Skeletal muscle satellite cell (primary cell): ENCODE results near the gene MBD4.

Experiments used
- H3K27me3 ChIP-seq: 2 replicates; pipeline ENCODE4 v1.7.0; 2013; ENCODE audit warnings: low read length; ENCODE audit not compliant: control insufficient read depth, insufficient read depth
- H3K36me3 ChIP-seq: 2 replicates; pipeline ENCODE4 v1.7.0; 2013; ENCODE audit warnings: mild to moderate bottlenecking, control low read depth, low read length; ENCODE audit not compliant: insufficient read depth
- H3K4me1 ChIP-seq: 2 replicates; pipeline ENCODE4 v1.7.0; 2013; ENCODE audit warnings: low read length; ENCODE audit not compliant: control insufficient read depth, insufficient read depth
- H3K4me2 ChIP-seq: 2 replicates; pipeline ENCODE4 v1.7.0; 2013; ENCODE audit warnings: mild to moderate bottlenecking, low read length
- H3K4me3 ChIP-seq: 2 replicates; pipeline ENCODE4 v1.7.0; 2013; ENCODE audit warnings: low read length
- H3K9ac ChIP-seq: 2 replicates; pipeline ENCODE4 v1.7.0; 2013; ENCODE audit warnings: mild to moderate bottlenecking, low read depth, low read length, moderate library complexity
- H3K9me3 ChIP-seq: replicated peaks from 2 replicates; pipeline ENCODE4 v1.7.0; 2013; ENCODE audit warnings: mild to moderate bottlenecking, control low read depth, low read length

Gene MBD4

GRCh38 chr3:129462361-129462968, 22.7 kb upstream of the MBD4 start:
- Histone ChIP-seq H3K9me3 (no peaks in the 10 kb centered on the region), H3K27me3 (no peaks in the 10 kb centered on the region), H3K4me3 (no peak overlapping the region), H3K36me3 (peaks cover 23% of the 10 kb centered on the region), H3K4me2 (no peak overlapping the region), H3K4me1 (peaks cover 8% of the 10 kb centered on the region), H3K9ac (no peak overlapping the region)

- H3K4me3 ChIP-seq = no peak overlapping the region
- peaks cover 20% of the 10 kb centered on the region for H3K36me3 ChIP-seq
- peaks cover 8% of the 10 kb centered on the region for H3K4me1 ChIP-seq
- H3K9me3 ChIP-seq = no peaks in the 10 kb centered on the region
- H3K27me3 ChIP-seq = no peaks in the 10 kb centered on the region
- no peak overlapping the region for H3K9ac ChIP-seq
- peak overlapping the region; percentile 4 for H3K4me2 ChIP-seq
Measured at GRCh38 chr3:129461461-129462146, 21.9 kb upstream of the MBD4 start.

GRCh38 chr3:129461022-129461421, 21.3 kb upstream of the MBD4 start:
- no peak overlapping the region for H3K4me3 ChIP-seq
- H3K9ac ChIP-seq = no peak overlapping the region
- H3K9me3 ChIP-seq = no peaks in the 10 kb centered on the region
- H3K4me2 ChIP-seq = peak overlapping the region; percentile 4
- H3K27me3 ChIP-seq = no peaks in the 10 kb centered on the region
- H3K4me1 ChIP-seq = peaks cover 8% of the 10 kb centered on the region
- peaks cover 21% of the 10 kb centered on the region for H3K36me3 ChIP-seq

GRCh38 chr3:129460572-129460971, 20.8 kb upstream of the MBD4 start:
- Histone ChIP-seq H3K9ac (no peak overlapping the region), H3K36me3 (peaks cover 24% of the 10 kb centered on the region), H3K4me1 (peaks cover 8% of the 10 kb centered on the region)

GRCh38 chr3:129460155-129460554, 20.4 kb upstream of the MBD4 start:
- H3K9ac ChIP-seq = no peak overlapping the region
- peaks cover 8% of the 10 kb centered on the region for H3K4me1 ChIP-seq
- H3K27me3 ChIP-seq = no peaks in the 10 kb centered on the region
- H3K4me2 ChIP-seq = no peak overlapping the region
- no peaks in the 10 kb centered on the region for H3K9me3 ChIP-seq
- H3K4me3 ChIP-seq = no peak overlapping the region
- peaks cover 24% of the 10 kb centered on the region for H3K36me3 ChIP-seq

More at GRCh38 chr3:129460572-129460971, 20.8 kb upstream of the MBD4 start:
- H3K9me3 ChIP-seq = no peaks in the 10 kb centered on the region
- no peak overlapping the region for H3K4me3 ChIP-seq
- H3K4me2 ChIP-seq = no peak overlapping the region
- H3K27me3 ChIP-seq = no peaks in the 10 kb centered on the region

- no peaks in the 10 kb centered on the region for H3K4me1 ChIP-seq
Measured at GRCh38 chr3:129453732-129454131, 14.0 kb upstream of the MBD4 start.

GRCh38 chr3:129449279-129450115, 9.7 kb upstream of the MBD4 start:
- Histone ChIP-seq H3K9me3 (no peaks in the 10 kb centered on the region), H3K9ac (no peak overlapping the region), H3K4me1 (no peaks in the 10 kb centered on the region), H3K36me3 (peaks cover 14% of the 10 kb centered on the region), H3K4me2 (no peak overlapping the region), H3K27me3 (no peaks in the 10 kb centered on the region), H3K4me3 (no peak overlapping the region)

More at GRCh38 chr3:129453732-129454131, 14.0 kb upstream of the MBD4 start:
- Histone ChIP-seq H3K9me3 (no peaks in the 10 kb centered on the region), H3K4me3 (no peak overlapping the region), H3K36me3 (peaks cover 28% of the 10 kb centered on the region), H3K9ac (no peak overlapping the region), H3K27me3 (no peaks in the 10 kb centered on the region), H3K4me2 (no peak overlapping the region)

- Histone ChIP-seq H3K4me3 (no peak overlapping the region), H3K4me2 (no peak overlapping the region), H3K9ac (no peak overlapping the region), H3K4me1 (peaks cover 9% of the 10 kb centered on the region), H3K36me3 (peaks cover 10% of the 10 kb centered on the region), H3K27me3 (no peaks in the 10 kb centered on the region), H3K9me3 (no peaks in the 10 kb centered on the region)
Measured at GRCh38 chr3:129448186-129448895, 8.6 kb upstream of the MBD4 start.

- no peaks in the 10 kb centered on the region for H3K9me3 ChIP-seq
- peaks cover 23% of the 10 kb centered on the region for H3K4me1 ChIP-seq
- peaks cover 3% of the 10 kb centered on the region for H3K36me3 ChIP-seq
- no peak overlapping the region for H3K9ac ChIP-seq
- H3K4me3 ChIP-seq = no peak overlapping the region
- H3K27me3 ChIP-seq = no peaks in the 10 kb centered on the region
- no peak overlapping the region for H3K4me2 ChIP-seq
Measured at GRCh38 chr3:129446926-129447325, 7.2 kb upstream of the MBD4 start.

- Histone ChIP-seq H3K27me3 (no peaks in the 10 kb centered on the region), H3K9ac (no peak overlapping the region), H3K4me1 (peaks cover 34% of the 10 kb centered on the region), H3K36me3 (no peaks in the 10 kb centered on the region), H3K4me2 (no peak overlapping the region), H3K9me3 (no peaks in the 10 kb centered on the region), H3K4me3 (no peak overlapping the region)
Measured at GRCh38 chr3:129445471-129445870, 5.7 kb upstream of the MBD4 start.

- Histone ChIP-seq H3K4me1 (peaks cover 42% of the 10 kb centered on the region), H3K9ac (peak overlapping the region; percentile 85), H3K27me3 (no peaks in the 10 kb centered on the region), H3K4me3 (no peak overlapping the region), H3K4me2 (peak overlapping the region; percentile 83), H3K36me3 (no peaks in the 10 kb centered on the region), H3K9me3 (no peaks in the 10 kb centered on the region)
Measured at GRCh38 chr3:129442947-129443346, 3.2 kb upstream of the MBD4 start.
